Measurements from ENCODE around the gene TBC1D14.

GRCh38 chr4:6962211-6963041, 52.8 kb downstream of the TBC1D14 start:
- TF ChIP-seq CTCF (IDR thresholded peaks at IDR 0.05) (no peak), POLR2A (IDR thresholded peaks at IDR 0.05) (no peak)

Measured in right lobe of liver (tissue), 4 donors.